ENCODE results near the gene PLEKHG3.

- TF ChIP-seq POLR2AphosphoS5 (IDR thresholded peaks at IDR 0.05; ENCODE audit: borderline replicate concordance, low read depth, low read length): no peak
- no peak for TF ChIP-seq EZH2 (IDR thresholded peaks at IDR 0.05)
- TF ChIP-seq FOXP2 (optimal IDR thresholded peaks at IDR 0.05; ENCODE audit: control extremely low read depth, extremely low read length, insufficient read depth): no peak
Measured at GRCh38 chr14:64799555-64799954, 95.3 kb downstream of the PLEKHG3 start.

Measured in SK-N-MC (cell line).